WTC11 (cell line): ENCODE measurements around the gene TMPRSS3. TPM values are rescaled to one million over a fixed set of nuclear protein-coding genes. Genes with fewer than 3 reads are reported as not detected.

Experiments used
- ATAC-seq: fragments of 200-7000 bp; cut with Tn5 transposase; 2 replicates; pipeline ENCODE4 v1.10.0; 2021; ENCODE audit warnings: mild to moderate bottlenecking, moderate library complexity
- CTCF ChIA-PET: fragments of 300-600 bp; sonication (Branson Sonifier 250); formaldehyde crosslinking; loops from one replicate; lab custom pipeline; 2021; ENCODE audit warnings: antibody characterized with exemption; lab: Charles Lee
- POLR2A ChIA-PET: fragments of 350-600 bp; sonication (Branson Sonifier 250); formaldehyde crosslinking; loops from one replicate; lab custom pipeline; 2021; ENCODE audit warnings: antibody characterized with exemption; lab: Charles Lee
- DNase-seq: peaks from one replicate; pipeline ENCODE4 v3.0.0; 2021; ENCODE audit warnings: low spot score
- H3K27ac Mint-ChIP-seq: 2 replicates; pipeline ENCODE4 v1.8.0; 2021; ENCODE audit warnings: mixed read lengths
- H3K27me3 Mint-ChIP-seq: 2 replicates; pipeline ENCODE4 v1.8.0; 2021; ENCODE audit warnings: low read depth, mild to moderate bottlenecking, moderate library complexity, mixed read lengths
- H3K36me3 Mint-ChIP-seq: 2 replicates; pipeline ENCODE4 v1.8.0; 2021; ENCODE audit warnings: mixed read lengths
- H3K4me1 Mint-ChIP-seq: 2 replicates; pipeline ENCODE4 v1.8.0; 2022; ENCODE audit warnings: mixed read lengths
- H3K4me3 Mint-ChIP-seq: 2 replicates; pipeline ENCODE4 v1.8.0; 2021; ENCODE audit warnings: mild to moderate bottlenecking, moderate library complexity, mixed read lengths
- H3K9me3 Mint-ChIP-seq: 2 replicates; pipeline ENCODE4 v1.8.0; 2021; ENCODE audit warnings: mixed read lengths
- CDX4 ChIP-seq: fragments of 250-450 bp; sonication (Bioruptor Pico); IDR thresholded peaks from 2 replicates; pipeline ENCODE4 v1.9.0; 2021; ENCODE audit warnings: moderate library complexity, mild to moderate bottlenecking, inconsistent platforms, borderline replicate concordance
- CTCF ChIP-seq: fragments of 200-600 bp; IDR thresholded peaks from 2 replicates; pipeline ENCODE4 v1.8.0; 2022; ENCODE audit warnings: antibody characterized with exemption
- FOXP1 ChIP-seq: sonication (generic); formaldehyde crosslinking; IDR thresholded peaks from 2 replicates; pipeline ENCODE4 v1.8.0; 2022; ENCODE audit warnings: missing genetic modification reagents, mild to moderate bottlenecking, moderate library complexity, borderline replicate concordance
- NFE2L1 ChIP-seq: sonication (generic); formaldehyde crosslinking; IDR thresholded peaks from 2 replicates; pipeline ENCODE4 v1.8.1; 2023; ENCODE audit warnings: missing genetic modification reagents
- NR1H2 ChIP-seq: sonication (generic); formaldehyde crosslinking; IDR thresholded peaks from 2 replicates; pipeline ENCODE4 v1.9.0; 2021; ENCODE audit warnings: mild to moderate bottlenecking, moderate library complexity, missing genetic modification reagents
- PRDM15 ChIP-seq: sonication (generic); formaldehyde crosslinking; IDR thresholded peaks from 2 replicates; pipeline ENCODE4 v1.8.0; 2022; ENCODE audit warnings: missing genetic modification reagents
- PREB ChIP-seq: sonication (generic); formaldehyde crosslinking; IDR thresholded peaks from 2 replicates; pipeline ENCODE4 v1.8.1; 2022; ENCODE audit warnings: mild to moderate bottlenecking, missing genetic modification reagents, moderate library complexity, borderline replicate concordance
- SP1 ChIP-seq: sonication (generic); formaldehyde crosslinking; conservative IDR thresholded peaks from 2 replicates; pipeline ENCODE4 v1.8.1; 2022; ENCODE audit warnings: missing genetic modification reagents
- USF1 ChIP-seq: sonication (generic); formaldehyde crosslinking; IDR thresholded peaks from 2 replicates; pipeline ENCODE4 v1.8.0; 2022; ENCODE audit warnings: mild to moderate bottlenecking, missing genetic modification reagents
- ZBTB43 ChIP-seq: sonication (generic); formaldehyde crosslinking; IDR thresholded peaks from 2 replicates; pipeline ENCODE4 v1.8.1; 2023; ENCODE audit warnings: mild to moderate bottlenecking, missing genetic modification reagents
- ZNF121 ChIP-seq: sonication (generic); formaldehyde crosslinking; IDR thresholded peaks from 2 replicates; pipeline ENCODE4 v1.8.0; 2023; ENCODE audit warnings: missing genetic modification reagents
- total RNA-seq: library from RNA; stranded (reverse); gene quantifications from 3 replicates; pipeline ENCODE4 v1.2.3, GENCODE V29; 2021

Gene TMPRSS3
- total RNA-seq, 1 experiment from 2014 or later: 0.39 TPM

GRCh38 chr21:42413093-42413492, 17.2 kb upstream of the TMPRSS3 start (continued):
- TF ChIP-seq PREB (CRISPR knock-in tag) (no peak), PRDM15 (CRISPR knock-in tag) (0 out of 2 replicates have a peak, but pooled peaks have one; percentile 6)

- CTCF ChIA-PET: interaction anchor here (1.2 to 1.6 kb wide), 2 partner anchors 23 to 101 kb away, joined by 4 to 5 read pairs; partner anchors contain the start of gene SLC37A1
- POLR2A ChIA-PET: no interaction called here
- no peak for TF ChIP-seq CTCF
- no peak for TF ChIP-seq FOXP1
- TF ChIP-seq USF1 (CRISPR knock-in tag): no peak
- TF ChIP-seq ZBTB43 (CRISPR knock-in tag): no peak
- TF ChIP-seq ZNF121: no peak
- no peak for TF ChIP-seq CDX4
- TF ChIP-seq PREB (CRISPR knock-in tag): no peak
- no peak for TF ChIP-seq SP1 (CRISPR knock-in tag)
- no peak for TF ChIP-seq NR1H2
- no peak for TF ChIP-seq NFE2L1 (CRISPR knock-in tag)
- TF ChIP-seq, all 79 proteins: peak for 0
- no peak for DNase-seq
- Mint-ChIP-seq H3K27ac (no peak overlapping the region), H3K4me3 (no peak overlapping the region), H3K27me3 (no peaks in the 10 kb centered on the region), H3K36me3 (no peaks in the 10 kb centered on the region), H3K9me3 (no peaks in the 10 kb centered on the region), H3K4me1 (0 out of 2 replicates have a peak, but pooled peaks cover 2% of the 10 kb centered on the region)
- ATAC-seq: no peak
Observed at GRCh38 chr21:42412636-42412933, 16.7 kb upstream of the TMPRSS3 start.
